ENCODE data around the gene RGPD6.
"Not testable (repeated sequence)": the region's sequence is repeated elsewhere in the genome, so short reads cannot be mapped to it uniquely, and the experiment has no call there.

DNA sequence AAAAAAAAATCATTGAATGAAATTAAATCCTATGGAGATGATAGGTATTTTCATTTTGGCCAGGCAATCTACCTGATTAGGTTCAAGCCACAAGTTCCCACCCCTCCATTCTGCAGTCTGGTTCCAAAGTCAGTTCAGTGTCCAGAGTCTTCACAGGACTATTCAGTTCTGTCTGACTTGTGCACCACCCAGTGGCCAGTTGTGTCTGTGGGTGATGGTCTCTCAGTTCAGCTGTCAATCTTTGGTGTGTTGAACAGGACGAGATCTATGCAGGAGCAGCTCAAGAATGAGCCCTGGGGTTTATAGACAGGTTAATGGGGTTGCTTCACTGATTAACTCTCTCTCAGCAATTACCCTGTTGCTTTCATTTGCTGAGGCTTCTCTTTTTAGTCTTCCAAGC is 1.4 kb upstream of the RGPD6 start:
- not testable (repeated sequence) for TF ChIP-seq JUNB (IDR thresholded peaks at IDR 0.05; ENCODE audit: unreplicated experiment)
- TF ChIP-seq, protein P1, sequence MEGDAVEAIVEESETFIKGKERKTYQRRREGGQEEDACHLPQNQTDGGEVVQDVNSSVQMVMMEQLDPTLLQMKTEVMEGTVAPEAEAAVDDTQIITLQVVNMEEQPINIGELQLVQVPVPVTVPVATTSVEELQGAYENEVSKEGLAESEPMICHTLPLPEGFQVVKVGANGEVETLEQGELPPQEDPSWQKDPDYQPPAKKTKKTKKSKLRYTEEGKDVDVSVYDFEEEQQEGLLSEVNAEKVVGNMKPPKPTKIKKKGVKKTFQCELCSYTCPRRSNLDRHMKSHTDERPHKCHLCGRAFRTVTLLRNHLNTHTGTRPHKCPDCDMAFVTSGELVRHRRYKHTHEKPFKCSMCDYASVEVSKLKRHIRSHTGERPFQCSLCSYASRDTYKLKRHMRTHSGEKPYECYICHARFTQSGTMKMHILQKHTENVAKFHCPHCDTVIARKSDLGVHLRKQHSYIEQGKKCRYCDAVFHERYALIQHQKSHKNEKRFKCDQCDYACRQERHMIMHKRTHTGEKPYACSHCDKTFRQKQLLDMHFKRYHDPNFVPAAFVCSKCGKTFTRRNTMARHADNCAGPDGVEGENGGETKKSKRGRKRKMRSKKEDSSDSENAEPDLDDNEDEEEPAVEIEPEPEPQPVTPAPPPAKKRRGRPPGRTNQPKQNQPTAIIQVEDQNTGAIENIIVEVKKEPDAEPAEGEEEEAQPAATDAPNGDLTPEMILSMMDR (conservative IDR thresholded peaks at IDR 0.05; ENCODE audit: low read depth in 2 of 2), result not testable (repeated sequence)

All from GM23338 (cell line).